Endothelial cell of umbilical vein (primary cell): ENCODE results near the gene DAPK2. TPM values are rescaled to one million over a fixed set of nuclear protein-coding genes. Genes with fewer than 3 reads are reported as not detected.

ENCODE experiments used
- BruUV-seq: library from RNA; stranded (reverse); fragments of 400-500 nt; replicated peaks from 2 replicates; lab custom pipeline; 2021; lab: Mats Ljungman, UMichigan
- CTCF ChIA-PET: fragments of 300-600, 350-600 bp; sonication (Branson Sonifier 250); formaldehyde crosslinking; loops from one replicate; lab custom pipeline; 2021; ENCODE audit warnings: antibody characterized with exemption, inconsistent platforms; lab: Charles Lee
- POLR2A ChIA-PET: fragments of 300-600, 350-600 bp; sonication (Branson Sonifier 250); formaldehyde crosslinking; loops from one replicate; lab custom pipeline; 2021; ENCODE audit warnings: antibody characterized with exemption, inconsistent platforms; lab: Charles Lee
- DNase-seq: peaks from one replicate; pipeline ENCODE4 v3.0.0-alpha.2; 2011; ENCODE audit warnings: low read depth, low spot score
- FAIRE-seq: peaks from 2 replicates; lab custom pipeline; 2011; peaks lifted over from hg19 to GRCh38; lab: Jason Lieb, UNC
- H2AFZ ChIP-seq: 2 replicates; pipeline ENCODE4 v1.6.0; 2012; ENCODE audit warnings: low read depth, low read length, control low read depth, inconsistent platforms
- H3K27ac ChIP-seq: 2 replicates; pipeline ENCODE4 v1.5.1; 2011; ENCODE audit warnings: low read depth, mild to moderate bottlenecking, control low read depth, low read length, moderate library complexity; ENCODE audit not compliant: insufficient read depth
- H3K27me3 ChIP-seq, 2 experiments: 2 replicates each; pipeline versions ENCODE4 v1.6.0 to v1.6.1; 2011; ENCODE audit warnings: low read length in 2 of 2, mixed read lengths in 1 of 2; ENCODE audit not compliant: control insufficient read depth in 2 of 2, insufficient read depth in 2 of 2
- H3K36me3 ChIP-seq, 2 experiments: 2 replicates in 1 of 2; 3 replicates in 1 of 2; pipeline ENCODE4 v1.5.1; 2011; ENCODE audit warnings: low read length in 2 of 2, mild to moderate bottlenecking in 1 of 2, moderate library complexity in 1 of 2; ENCODE audit not compliant: control insufficient read depth in 2 of 2, insufficient read depth in 2 of 2; ENCODE audit errors: extremely low read depth in 1 of 2
- H3K4me1 ChIP-seq: 3 replicates; pipeline ENCODE4 v1.5.1; 2011; ENCODE audit warnings: mild to moderate bottlenecking, low read length; ENCODE audit not compliant: control insufficient read depth, insufficient read depth; ENCODE audit errors: extremely low read depth
- H3K4me2 ChIP-seq: 2 replicates; pipeline ENCODE4 v1.6.1; 2011; ENCODE audit warnings: low read length, control low read depth, mixed read lengths; ENCODE audit not compliant: insufficient read depth
- H3K4me3 ChIP-seq, 3 experiments: fragments of 200-600 bp in 1 of 3; sonication (generic), shearing (Covaris generic) in 1 of 3; replicated peaks in 1 of 3; 2 replicates each; pipeline ENCODE4 v1.5.1; 2011 to 2016; ENCODE audit warnings: control low read depth in 3 of 3, low read length in 3 of 3, mild to moderate bottlenecking in 2 of 3, inconsistent platforms in 1 of 3, low read depth in 1 of 3, moderate library complexity in 1 of 3; ENCODE audit not compliant: insufficient read depth in 1 of 3
- H3K79me2 ChIP-seq: 2 replicates; pipeline ENCODE4 v1.6.0; 2012; ENCODE audit warnings: low read length, inconsistent platforms; ENCODE audit not compliant: control insufficient read depth, insufficient read depth
- H3K9ac ChIP-seq: replicated peaks from 2 replicates; pipeline ENCODE3; 2011; ENCODE audit warnings: low read length, control low read depth; ENCODE audit not compliant: insufficient read depth; ENCODE audit errors: extremely low read depth
- H3K9me1 ChIP-seq: replicated peaks from 3 replicates; pipeline ENCODE4 v1.6.0; 2011; ENCODE audit warnings: mild to moderate bottlenecking, low read length; ENCODE audit not compliant: control insufficient read depth, insufficient read depth; ENCODE audit errors: extremely low read depth
- H3K9me3 ChIP-seq: replicated peaks from 2 replicates; pipeline ENCODE4 v1.5.1; 2012; ENCODE audit warnings: low read length, inconsistent platforms; ENCODE audit not compliant: control insufficient read depth, insufficient read depth
- H4K20me1 ChIP-seq: replicated peaks from 2 replicates; pipeline ENCODE3; 2011; ENCODE audit warnings: mild to moderate bottlenecking, low read length; ENCODE audit not compliant: control insufficient read depth, insufficient read depth; ENCODE audit errors: extremely low read depth
- CTCF ChIP-seq, 2 donors: IDR thresholded peaks; 1 replicate in 1 of 2; 2 replicates in 1 of 2; pipeline ENCODE4 v1.5.1; 2011; ENCODE audit warnings: low read length in 2 of 2, mild to moderate bottlenecking in 2 of 2, moderate library complexity in 2 of 2, control low read depth in 1 of 2, inconsistent platforms in 1 of 2, low read depth in 1 of 2; ENCODE audit not compliant: insufficient read depth in 1 of 2; ENCODE audit errors: extremely low read depth in 1 of 2
- EZH2 ChIP-seq: IDR thresholded peaks from 2 replicates; pipeline ENCODE4 v1.6.1; 2012; ENCODE audit warnings: borderline replicate concordance, low read depth, mild to moderate bottlenecking, moderate library complexity, low read length, inconsistent platforms; ENCODE audit not compliant: severe bottlenecking
- FOS ChIP-seq: IDR thresholded peaks from 2 replicates; pipeline ENCODE4 v1.6.1; 2011; ENCODE audit warnings: mild to moderate bottlenecking, low read length, moderate library complexity, borderline replicate concordance; ENCODE audit not compliant: insufficient read depth
- GATA2 ChIP-seq: IDR thresholded peaks from 2 replicates; pipeline ENCODE4 v1.7.0; 2011; ENCODE audit warnings: low read depth, mild to moderate bottlenecking, moderate library complexity, mixed read lengths, low read length; ENCODE audit not compliant: insufficient read length, insufficient read depth
- JUN ChIP-seq: IDR thresholded peaks from 2 replicates; pipeline ENCODE4 v1.6.1; 2011; ENCODE audit warnings: borderline replicate concordance, low read depth; ENCODE audit not compliant: insufficient read length, insufficient read depth
- MYC ChIP-seq: IDR thresholded peaks from one replicate; pipeline ENCODE4 v1.6.1; 2011; ENCODE audit warnings: mild to moderate bottlenecking, low read depth, low read length
- POLR2A ChIP-seq: IDR thresholded peaks from 2 replicates; pipeline ENCODE4 v1.6.1; 2012; ENCODE audit warnings: low read depth, mild to moderate bottlenecking, control low read depth, low read length
- POLR2AphosphoS5 ChIP-seq: IDR thresholded peaks from 2 replicates; pipeline ENCODE4 v1.6.1; 2012; ENCODE audit warnings: low read depth, mild to moderate bottlenecking, control low read depth, low read length, moderate library complexity; ENCODE audit not compliant: insufficient read depth
- dilution Hi-C: fragments of 300-500 bp; cut with MboI; formaldehyde crosslinking; loops from one replicate; pipeline ENCODE4 v1.15.0; 2019; ENCODE audit warnings: low sequenced_read_pairs; ENCODE audit not compliant: extremely low pct_ligation_motif_present
- intact Hi-C: fragments of 100-400 bp; cut with micrococcal nuclease; formaldehyde crosslinking; loops from one replicate; pipeline ENCODE4 v1.10.0; 2022
- polyA plus RNA-seq, 4 experiments: library from polyadenylated mRNA; depleted of rRNA in 3 of 4; stranded (reverse) in 3 of 4; unstranded in 1 of 4; fragments of >200 nt; gene quantifications; 2 replicates each; pipeline versions ENCODE4 v1.2.1 to v1.2.3, GENCODE V29; 2011 to 2012; ENCODE audit warnings: missing spikeins in 1 of 4
- total RNA-seq: library from RNA; stranded (reverse); gene quantifications from 2 replicates; pipeline ENCODE4 v1.2.3, GENCODE V29; 2021
- TF ChIP-seq, protein P1 (sequence below): IDR thresholded peaks from 2 replicates; pipeline ENCODE4 v1.6.1; 2011; ENCODE audit not compliant: insufficient read depth, insufficient read length

The DAPK2 gene
- total and polyA plus RNA-seq, 2 donors (not counting 3 experiments of a cell fraction or from before 2014, with no cell fraction given) = 2.8 to 6.7 TPM

DNA sequence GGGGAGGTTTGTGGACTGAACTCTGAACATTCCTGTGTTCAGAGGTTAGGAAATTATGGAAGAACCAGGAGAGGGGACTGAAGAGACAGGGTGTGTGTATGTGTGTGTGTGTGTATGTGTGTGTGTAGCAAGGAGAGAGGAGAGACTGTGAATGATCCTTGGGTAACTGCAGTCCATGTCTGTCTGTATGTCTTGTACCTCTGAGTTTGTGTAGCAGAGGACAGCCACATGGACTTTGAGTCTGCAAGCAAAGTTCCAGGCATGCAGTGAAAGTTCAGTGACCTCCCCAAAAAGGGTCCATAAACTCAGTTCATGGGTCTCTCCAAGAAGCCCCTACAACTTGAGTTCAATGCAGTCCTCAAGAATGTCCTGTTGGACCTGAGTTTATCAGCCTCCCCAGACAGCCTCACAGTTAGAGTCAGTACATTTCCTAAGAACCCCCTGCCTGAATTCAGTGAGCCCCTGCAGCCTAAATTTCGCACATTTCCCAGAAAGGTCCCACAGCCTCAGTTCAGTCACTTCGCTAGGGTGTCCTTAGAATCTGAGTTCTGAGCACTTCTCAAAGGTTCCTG is 184.3 kb downstream of the DAPK2 start:
- DNase-seq = no peak

More for the DNA sequence above, 184.3 kb downstream of the DAPK2 start:
- Histone ChIP-seq H3K4me1 (peaks cover 23% of the 10 kb centered on the region), H3K9ac (no peak overlapping the region), H3K9me1 (no peaks in the 10 kb centered on the region), H3K9me3 (no peaks in the 10 kb centered on the region), H3K79me2 (no peaks in the 10 kb centered on the region), H3K27me3 (no peaks in the 10 kb centered on the region), H3K4me2 (no peak overlapping the region), H3K27ac (no peak overlapping the region), H3K4me3 (no peak overlapping the region), H4K20me1 (no peaks in the 10 kb centered on the region), H2AFZ (no peak overlapping the region), H3K36me3 (no peaks in the 10 kb centered on the region)
- dilution Hi-C loops (no loop called here), intact Hi-C loops (no loop called here)
- ChIA-PET CTCF (no interaction called here), POLR2A (no interaction called here)
- no TSS peak for BruUV-seq
- no peak for FAIRE-seq
- TF ChIP-seq POLR2A (no peak), EZH2 (no peak), FOS (no peak), GATA2 (no peak), POLR2AphosphoS5 (no peak), MYC (no peak), JUN (no peak), CTCF (IDR thresholded peaks at IDR 0.05; ENCODE audit: extremely low read depth in 1 of 2, insufficient read depth in 1 of 2, low read depth in 1 of 2, low read length in 2 of 2) (no peak)
- TF ChIP-seq, protein P1, sequence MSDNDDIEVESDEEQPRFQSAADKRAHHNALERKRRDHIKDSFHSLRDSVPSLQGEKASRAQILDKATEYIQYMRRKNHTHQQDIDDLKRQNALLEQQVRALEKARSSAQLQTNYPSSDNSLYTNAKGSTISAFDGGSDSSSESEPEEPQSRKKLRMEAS = no peak
